ENCODE measurements around the gene B4GALT1.

B4GALT1 gene

GRCh38 chr9:33167084-33167971, at the start of gene B4GALT1:
TSS of gene B4GALT1 (minus strand) at chr9:33167336. CDS start at chr9:33167169, 167 bp downstream.
- no peak for DNase-seq

GRCh38 chr9:33211695-33212393, 44.7 kb upstream of the B4GALT1 start:
- DNase-seq, result no peak

GRCh38 chr9:33210006-33210715, 43.0 kb upstream of the B4GALT1 start:
- DNase-seq, result no peak

- DNase-seq, result no peak
Observed at GRCh38 chr9:33209394-33209793, 42.3 kb upstream of the B4GALT1 start.

GRCh38 chr9:33202552-33203201, 35.5 kb upstream of the B4GALT1 start:
- DNase-seq, result no peak

GRCh38 chr9:33202018-33202417, 34.9 kb upstream of the B4GALT1 start:
- DNase-seq, result no peak

GRCh38 chr9:33198165-33198564, 31.0 kb upstream of the B4GALT1 start:
- DNase-seq, result no peak

- no peak for DNase-seq
Observed at GRCh38 chr9:33197279-33198152, 30.4 kb upstream of the B4GALT1 start.

GRCh38 chr9:33196736-33197135, 29.6 kb upstream of the B4GALT1 start:
- no peak for DNase-seq

GRCh38 chr9:33193818-33194217, 26.7 kb upstream of the B4GALT1 start:
- no peak for DNase-seq

GRCh38 chr9:33192493-33193255, 25.5 kb upstream of the B4GALT1 start:
- no peak for DNase-seq

GRCh38 chr9:33190021-33190705, 23.0 kb upstream of the B4GALT1 start:
- no peak for DNase-seq

GRCh38 chr9:33189331-33189791, 22.2 kb upstream of the B4GALT1 start:
- DNase-seq, result no peak

GRCh38 chr9:33188711-33189110, 21.6 kb upstream of the B4GALT1 start:
- DNase-seq, result no peak

GRCh38 chr9:33187519-33188218, 20.5 kb upstream of the B4GALT1 start:
- no peak for DNase-seq

- DNase-seq, result no peak
Observed at GRCh38 chr9:33186457-33187168, 19.5 kb upstream of the B4GALT1 start.

- DNase-seq, result no peak
Observed at GRCh38 chr9:33185858-33186257, 18.7 kb upstream of the B4GALT1 start.

GRCh38 chr9:33185406-33185805, 18.3 kb upstream of the B4GALT1 start:
- no peak for DNase-seq

GRCh38 chr9:33184963-33185362, 17.8 kb upstream of the B4GALT1 start:
- no peak for DNase-seq

Measured in NCI-H1417 treated with DMSO at 0.1 percent for 48 hours (cell line).